MM.1S (cell line): ENCODE results near the gene ZNF618.

ENCODE experiments used
- DNase-seq: peaks from one replicate; pipeline ENCODE4 v3.0.0-alpha.2; 2015
- H2AFZ ChIP-seq: fragments of 300-600 bp; sonication (generic); 2 replicates; pipeline ENCODE4 v1.6.0; 2016; ENCODE audit warnings: antibody characterized with exemption, low read length
- H3F3A ChIP-seq: fragments of 300-600 bp; sonication (generic); 2 replicates; pipeline ENCODE4 v1.6.1; 2016; ENCODE audit warnings: mild to moderate bottlenecking, antibody characterized with exemption, low read length, moderate library complexity, mixed read lengths; ENCODE audit not compliant: insufficient read depth
- H3K27ac ChIP-seq: fragments of 300-600 bp; sonication (generic); 2 replicates; pipeline ENCODE4 v1.5.1; 2016; ENCODE audit warnings: mild to moderate bottlenecking, low read length
- H3K27me3 ChIP-seq: fragments of 300-600 bp; sonication (generic); replicated peaks from 2 replicates; pipeline ENCODE4 v1.6.0; 2016; ENCODE audit warnings: low read length; ENCODE audit not compliant: insufficient read depth
- H3K36me3 ChIP-seq: fragments of 300-600 bp; sonication (generic); replicated peaks from 2 replicates; pipeline ENCODE4 v1.6.1; 2016; ENCODE audit warnings: mild to moderate bottlenecking, low read length, mixed read lengths; ENCODE audit not compliant: insufficient read depth
- H3K4me1 ChIP-seq: fragments of 300-600 bp; sonication (generic); 2 replicates; pipeline ENCODE4 v1.6.1; 2016; ENCODE audit warnings: low read length, mixed read lengths
- H3K4me2 ChIP-seq: fragments of 300-600 bp; sonication (generic); 2 replicates; pipeline ENCODE4 v1.6.0; 2016; ENCODE audit warnings: low read depth, low read length
- H3K4me3 ChIP-seq: fragments of 300-600 bp; sonication (generic); 2 replicates; pipeline ENCODE4 v1.5.1; 2016; ENCODE audit warnings: low read length, mixed read lengths
- H3K79me2 ChIP-seq: fragments of 300-600 bp; sonication (generic); 2 replicates; pipeline ENCODE4 v1.6.1; 2016; ENCODE audit warnings: mixed run types, low read length, mixed read lengths
- H3K9ac ChIP-seq: fragments of 300-600 bp; sonication (generic); 2 replicates; pipeline ENCODE4 v1.6.1; 2016; ENCODE audit warnings: low read length, mixed read lengths
- H3K9me2 ChIP-seq: fragments of 300-600 bp; sonication (generic); replicated peaks from 2 replicates; pipeline ENCODE4 v1.6.1; 2016; ENCODE audit warnings: mild to moderate bottlenecking, low read length, mixed read lengths; ENCODE audit not compliant: insufficient read depth
- H3K9me3 ChIP-seq: fragments of 300-600 bp; sonication (generic); replicated peaks from 2 replicates; pipeline ENCODE4 v1.6.1; 2016; ENCODE audit warnings: mild to moderate bottlenecking, low read length, mixed read lengths; ENCODE audit not compliant: insufficient read depth
- H4K20me1 ChIP-seq: fragments of 300-600 bp; sonication (generic); 2 replicates; pipeline ENCODE4 v1.6.1; 2016; ENCODE audit warnings: mild to moderate bottlenecking, low read length, moderate library complexity, mixed read lengths; ENCODE audit not compliant: insufficient read depth
- EZH2 ChIP-seq: fragments of 300-600 bp; sonication (generic); optimal IDR thresholded peaks from 2 replicates; pipeline ENCODE3; 2017; ENCODE audit warnings: low read depth, mild to moderate bottlenecking, antibody characterized with exemption, low read length, mixed read lengths
- EZH2phosphoT487 ChIP-seq: fragments of 300-600 bp; sonication (generic); IDR thresholded peaks from 2 replicates; pipeline ENCODE4 v1.6.1; 2018; ENCODE audit warnings: antibody characterized with exemption, low read length
- TF ChIP-seq, protein P1 (sequence below): fragments of 300-600 bp; sonication (generic); IDR thresholded peaks from 2 replicates; pipeline ENCODE4 v1.5.1; 2016; ENCODE audit warnings: antibody characterized with exemption, low read length, mixed read lengths

Gene ZNF618

DNA sequence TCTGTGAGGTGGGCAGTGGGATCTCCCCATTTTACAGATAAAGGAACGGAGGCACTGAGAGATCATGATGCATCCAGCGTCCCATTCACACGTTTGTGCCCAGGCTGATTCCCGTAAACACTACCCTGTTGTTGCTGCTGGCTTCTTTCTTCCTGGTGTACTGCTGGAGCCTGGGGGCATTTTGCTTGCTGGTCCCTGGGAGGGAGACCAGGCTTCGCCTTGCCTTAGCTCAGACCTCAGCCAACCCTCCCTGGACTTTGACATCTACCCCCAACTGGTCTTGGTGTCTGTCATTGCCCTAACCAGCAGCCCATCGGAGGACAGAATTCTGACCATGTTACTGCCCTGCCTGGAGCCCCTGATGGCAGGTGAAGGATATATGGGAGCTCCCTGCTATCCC lies 82.4 kb downstream of the ZNF618 start:
- H3K4me3 ChIP-seq, result no peak overlapping the region
- H3K36me3 ChIP-seq, result no peaks in the 10 kb centered on the region
- no peaks in the 10 kb centered on the region for H3K27me3 ChIP-seq
- H3F3A ChIP-seq, result no peaks in the 10 kb centered on the region
- no peaks in the 10 kb centered on the region for H3K9me2 ChIP-seq
- no peaks in the 10 kb centered on the region for H3K79me2 ChIP-seq
- H3K4me1 ChIP-seq, result no peaks in the 10 kb centered on the region
- H3K27ac ChIP-seq, result no peak overlapping the region
- no peak overlapping the region for H3K9ac ChIP-seq
- no peaks in the 10 kb centered on the region for H3K9me3 ChIP-seq
- H4K20me1 ChIP-seq, result no peaks in the 10 kb centered on the region
- TF ChIP-seq EZH2, result no peak
- no peak for TF ChIP-seq EZH2phosphoT487
- TF ChIP-seq, protein P1, sequence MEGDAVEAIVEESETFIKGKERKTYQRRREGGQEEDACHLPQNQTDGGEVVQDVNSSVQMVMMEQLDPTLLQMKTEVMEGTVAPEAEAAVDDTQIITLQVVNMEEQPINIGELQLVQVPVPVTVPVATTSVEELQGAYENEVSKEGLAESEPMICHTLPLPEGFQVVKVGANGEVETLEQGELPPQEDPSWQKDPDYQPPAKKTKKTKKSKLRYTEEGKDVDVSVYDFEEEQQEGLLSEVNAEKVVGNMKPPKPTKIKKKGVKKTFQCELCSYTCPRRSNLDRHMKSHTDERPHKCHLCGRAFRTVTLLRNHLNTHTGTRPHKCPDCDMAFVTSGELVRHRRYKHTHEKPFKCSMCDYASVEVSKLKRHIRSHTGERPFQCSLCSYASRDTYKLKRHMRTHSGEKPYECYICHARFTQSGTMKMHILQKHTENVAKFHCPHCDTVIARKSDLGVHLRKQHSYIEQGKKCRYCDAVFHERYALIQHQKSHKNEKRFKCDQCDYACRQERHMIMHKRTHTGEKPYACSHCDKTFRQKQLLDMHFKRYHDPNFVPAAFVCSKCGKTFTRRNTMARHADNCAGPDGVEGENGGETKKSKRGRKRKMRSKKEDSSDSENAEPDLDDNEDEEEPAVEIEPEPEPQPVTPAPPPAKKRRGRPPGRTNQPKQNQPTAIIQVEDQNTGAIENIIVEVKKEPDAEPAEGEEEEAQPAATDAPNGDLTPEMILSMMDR, result no peak
- DNase-seq, result no peak
- no peak overlapping the region for H3K4me2 ChIP-seq
- no peak overlapping the region for H2AFZ ChIP-seq

DNA sequence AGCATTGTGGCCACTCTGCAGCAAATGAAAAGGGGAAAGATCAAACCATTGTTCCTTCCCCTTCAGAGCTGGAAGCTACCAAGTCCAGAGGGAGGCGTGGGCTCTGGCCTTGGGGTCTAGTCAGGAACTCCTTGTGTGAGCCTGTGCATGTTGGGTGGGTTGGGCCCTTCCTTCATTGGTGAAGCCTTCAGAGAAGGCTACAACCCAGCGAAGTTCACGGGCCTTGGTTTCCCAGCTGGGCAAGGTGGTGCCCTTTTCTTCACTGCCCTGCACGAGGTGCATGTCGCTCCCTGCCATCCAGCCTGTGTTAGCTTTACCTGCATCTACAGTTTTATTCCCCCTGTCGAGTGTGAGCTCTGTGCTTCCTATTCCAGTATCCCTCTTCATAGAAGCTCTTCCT lies 84.7 kb downstream of the ZNF618 start:
- Histone ChIP-seq H3F3A (no peaks in the 10 kb centered on the region), H3K9ac (no peak overlapping the region), H3K4me1 (no peaks in the 10 kb centered on the region), H3K4me3 (no peak overlapping the region), H3K9me2 (no peaks in the 10 kb centered on the region), H4K20me1 (no peaks in the 10 kb centered on the region), H3K9me3 (no peaks in the 10 kb centered on the region), H3K27me3 (no peaks in the 10 kb centered on the region), H3K4me2 (no peak overlapping the region), H3K36me3 (no peaks in the 10 kb centered on the region), H3K27ac (no peak overlapping the region), H2AFZ (no peak overlapping the region), H3K79me2 (no peaks in the 10 kb centered on the region)
- no peak for DNase-seq
- TF ChIP-seq EZH2phosphoT487, result no peak
- TF ChIP-seq EZH2, result no peak
- TF ChIP-seq, protein P1, result no peak

DNA sequence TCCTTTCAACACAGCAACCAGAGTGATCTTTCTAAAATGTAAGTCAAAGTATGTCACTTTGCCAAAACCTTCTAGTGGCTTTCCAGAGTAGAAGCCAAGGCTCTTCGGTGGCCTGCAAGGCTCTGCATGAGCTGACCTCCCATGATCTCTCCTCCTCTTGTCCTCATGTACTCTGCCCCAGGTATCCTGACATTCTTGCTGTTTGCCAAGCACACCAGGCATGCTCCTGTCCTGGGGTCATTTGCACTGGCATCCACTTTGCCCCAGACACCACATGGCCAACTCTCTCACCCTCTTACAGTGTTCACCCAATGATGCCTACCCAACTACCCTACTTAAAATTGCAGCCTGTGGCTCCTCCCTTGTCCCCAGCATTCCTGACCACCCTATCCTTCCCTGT lies 86.3 kb downstream of the ZNF618 start:
- Histone ChIP-seq H3K4me2 (no peak overlapping the region), H3K9ac (no peak overlapping the region), H3F3A (no peaks in the 10 kb centered on the region), H3K4me3 (no peak overlapping the region), H3K27me3 (no peaks in the 10 kb centered on the region), H3K9me2 (no peaks in the 10 kb centered on the region), H3K27ac (no peak overlapping the region), H2AFZ (no peak overlapping the region), H3K4me1 (no peaks in the 10 kb centered on the region), H4K20me1 (no peaks in the 10 kb centered on the region), H3K36me3 (no peaks in the 10 kb centered on the region), H3K79me2 (no peaks in the 10 kb centered on the region), H3K9me3 (no peaks in the 10 kb centered on the region)
- no peak for DNase-seq
- no peak for TF ChIP-seq EZH2
- no peak for TF ChIP-seq EZH2phosphoT487
- TF ChIP-seq, protein P1, result no peak
